ENCODE data around the gene SSBP2.
"Not testable (repeated sequence)": the region's sequence is repeated elsewhere in the genome, so short reads cannot be mapped to it uniquely, and the experiment has no call there.

The SSBP2 gene

GRCh38 chr5:81660624-81661023 lies 90.3 kb downstream of the SSBP2 start:
- not testable (repeated sequence) for DNase-seq (ENCODE audit: low spot score)

GRCh38 chr5:81657386-81657785 lies 93.5 kb downstream of the SSBP2 start:
- DNase-seq (ENCODE audit: low spot score), result no peak

- DNase-seq (ENCODE audit: low spot score), result no peak
Observed at GRCh38 chr5:81656783-81657182, 94.1 kb downstream of the SSBP2 start.

- no peak for DNase-seq (ENCODE audit: low spot score)
Observed at GRCh38 chr5:81650987-81651386, 99.9 kb downstream of the SSBP2 start.

GRCh38 chr5:81646469-81646995 lies 104.4 kb downstream of the SSBP2 start:
- DNase-seq (ENCODE audit: low spot score), result no peak

- no peak for DNase-seq (ENCODE audit: low spot score)
Observed at GRCh38 chr5:81642210-81642609, 108.7 kb downstream of the SSBP2 start.

- DNase-seq (ENCODE audit: low spot score), result no peak
Observed at GRCh38 chr5:81639556-81639955, 111.3 kb downstream of the SSBP2 start.

- DNase-seq (ENCODE audit: low spot score), result no peak
Observed at GRCh38 chr5:81638471-81638870, 112.4 kb downstream of the SSBP2 start.

GRCh38 chr5:81633891-81634290 lies 117.0 kb downstream of the SSBP2 start:
- DNase-seq (ENCODE audit: low spot score), result no peak

- DNase-seq (ENCODE audit: low spot score), result no peak
Observed at GRCh38 chr5:81633471-81633870, 117.4 kb downstream of the SSBP2 start.

- DNase-seq (ENCODE audit: low spot score), result no peak
Observed at GRCh38 chr5:81632679-81633078, 118.2 kb downstream of the SSBP2 start.

- no peak for DNase-seq (ENCODE audit: low spot score)
Observed at GRCh38 chr5:81631621-81632020, 119.3 kb downstream of the SSBP2 start.

GRCh38 chr5:81631124-81631523 lies 119.8 kb downstream of the SSBP2 start:
- DNase-seq (ENCODE audit: low spot score), result no peak

GRCh38 chr5:81630684-81631083 lies 120.2 kb downstream of the SSBP2 start:
- DNase-seq (ENCODE audit: low spot score), result no peak

- no peak for DNase-seq (ENCODE audit: low spot score)
Observed at GRCh38 chr5:81629986-81630385, 120.9 kb downstream of the SSBP2 start.

GRCh38 chr5:81628061-81628460 lies 122.8 kb downstream of the SSBP2 start:
- DNase-seq (ENCODE audit: low spot score), result not testable (repeated sequence)

GRCh38 chr5:81626524-81626923 lies 124.4 kb downstream of the SSBP2 start:
- no peak for DNase-seq (ENCODE audit: low spot score)

GRCh38 chr5:81609810-81610375 lies 141.0 kb downstream of the SSBP2 start:
- no peak for DNase-seq (ENCODE audit: low spot score)

GRCh38 chr5:81608976-81609375 lies 141.9 kb downstream of the SSBP2 start:
- DNase-seq (ENCODE audit: low spot score), result no peak

GRCh38 chr5:81607693-81608092 lies 143.2 kb downstream of the SSBP2 start:
- DNase-seq (ENCODE audit: low spot score), result no peak

GRCh38 chr5:81606150-81606549 lies 144.7 kb downstream of the SSBP2 start:
- DNase-seq (ENCODE audit: low spot score), result no peak

- DNase-seq (ENCODE audit: low spot score), result no peak
Observed at GRCh38 chr5:81605299-81605698, 145.6 kb downstream of the SSBP2 start.

GRCh38 chr5:81604193-81604592 lies 146.7 kb downstream of the SSBP2 start:
- DNase-seq (ENCODE audit: low spot score), result no peak

GRCh38 chr5:81601919-81602318 lies 149.0 kb downstream of the SSBP2 start:
- no peak for DNase-seq (ENCODE audit: low spot score)

Data from SK-N-DZ (cell line).